NOMO-1 treated with dmso at 0.1 percent for 144 hours (cell line): Measurements from ENCODE around the gene ZNF181.

Experiments
- DNase-seq: peaks from one replicate; lab custom pipeline; 2025; ENCODE audit not compliant: unreplicated experiment; lab: John Stamatoyannopoulos, UW

The ZNF181 gene

GRCh38 chr19:34744896-34745690 is 11.1 kb downstream of the ZNF181 start:
- no peak for DNase-seq

- DNase-seq, result no peak
Observed at GRCh38 chr19:34757441-34757840, 23.4 kb downstream of the ZNF181 start.

GRCh38 chr19:34759218-34759917 is 25.3 kb downstream of the ZNF181 start:
- no peak for DNase-seq

- no peak for DNase-seq
Observed at GRCh38 chr19:34766386-34766785, 32.3 kb downstream of the ZNF181 start.

- no peak for DNase-seq
Observed at GRCh38 chr19:34767951-34768350, 33.9 kb downstream of the ZNF181 start.

GRCh38 chr19:34772697-34773554 is 38.9 kb downstream of the ZNF181 start, which contains the start of gene ZNF599:
Gene ZNF599 (minus strand): TSS chr19:34773215. CDS start chr19:34772841, 374 bp downstream.
- no peak for DNase-seq

- no peak for DNase-seq
Observed at GRCh38 chr19:34773555-34773864, 39.5 kb downstream of the ZNF181 start.

GRCh38 chr19:34774857-34775256 is 40.8 kb downstream of the ZNF181 start:
- no peak for DNase-seq

- DNase-seq, result no peak
Observed at GRCh38 chr19:34778342-34778741, 44.3 kb downstream of the ZNF181 start.

GRCh38 chr19:34779652-34780051 is 45.6 kb downstream of the ZNF181 start:
- no peak for DNase-seq

- DNase-seq, result no peak
Observed at GRCh38 chr19:34786236-34786635, 52.2 kb downstream of the ZNF181 start.

GRCh38 chr19:34787059-34787824 is 53.2 kb downstream of the ZNF181 start:
- DNase-seq, result no peak

- DNase-seq, result no peak
Observed at GRCh38 chr19:34788074-34788473, 54.0 kb downstream of the ZNF181 start.

- DNase-seq, result no peak
Observed at GRCh38 chr19:34793565-34793964, 59.5 kb downstream of the ZNF181 start.

- DNase-seq, result no peak
Observed at GRCh38 chr19:34794066-34794960, 60.3 kb downstream of the ZNF181 start.
